CD14-positive monocyte (primary cell): ENCODE measurements around the gene ARNT2. TPM values are rescaled to one million over a fixed set of nuclear protein-coding genes. Genes with fewer than 3 reads are reported as not detected.

Experiments used
- DNase-seq, 3 donors: peaks; one replicate each; pipeline ENCODE4 v3.0.0-alpha.2; 2011 to 2022
- H2AFZ ChIP-seq: 2 replicates; pipeline ENCODE4 v1.6.0; 2012; ENCODE audit warnings: mild to moderate bottlenecking, low read depth, low read length, inconsistent platforms; ENCODE audit not compliant: insufficient read depth, poor library complexity, severe bottlenecking
- H3K27ac ChIP-seq, 2 donors: 1 replicate in 1 of 2; 2 replicates in 1 of 2; pipeline ENCODE4 v1.5.1; 2012 to 2013; ENCODE audit warnings: low read length in 2 of 2, control low read depth in 1 of 2, inconsistent platforms in 1 of 2, low read depth in 1 of 2, mild to moderate bottlenecking in 1 of 2
- H3K27me3 ChIP-seq, 2 donors: one replicate each; pipeline versions ENCODE4 v1.6.0 to v1.6.1; 2011 to 2013; ENCODE audit warnings: low read length in 2 of 2; ENCODE audit not compliant: control insufficient read depth in 2 of 2, insufficient read depth in 2 of 2
- H3K36me3 ChIP-seq, 2 donors: replicated peaks in 1 of 2; 1 replicate in 1 of 2; 2 replicates in 1 of 2; pipeline versions ENCODE4 v1.5.1 to v1.6.1; 2012 to 2013; ENCODE audit warnings: low read length in 2 of 2, control low read depth in 1 of 2, inconsistent platforms in 1 of 2, mild to moderate bottlenecking in 1 of 2; ENCODE audit not compliant: insufficient read depth in 2 of 2, control insufficient read depth in 1 of 2
- H3K4me1 ChIP-seq, 2 donors: 1 replicate in 1 of 2; 2 replicates in 1 of 2; pipeline versions ENCODE4 v1.5.1 to v1.6.1; 2012 to 2013; ENCODE audit warnings: low read length in 2 of 2, control low read depth in 1 of 2, inconsistent platforms in 1 of 2, mild to moderate bottlenecking in 1 of 2, moderate library complexity in 1 of 2; ENCODE audit not compliant: insufficient read depth in 2 of 2, control insufficient read depth in 1 of 2
- H3K4me2 ChIP-seq: replicated peaks from 2 replicates; pipeline ENCODE3; 2012; ENCODE audit warnings: low read length, moderate library complexity, mild to moderate bottlenecking; ENCODE audit not compliant: poor library complexity, severe bottlenecking; ENCODE audit errors: extremely low read depth
- H3K4me3 ChIP-seq, 3 experiments: fragments of 200-600 bp in 1 of 3; sonication (generic) in 1 of 3; replicated peaks in 1 of 3; 1 replicate in 2 of 3; 2 replicates in 1 of 3; pipeline ENCODE4 v1.5.1; 2011 to 2013; ENCODE audit warnings: low read length in 3 of 3, mild to moderate bottlenecking in 3 of 3, control low read depth in 2 of 3, low read depth in 2 of 3, inconsistent platforms in 1 of 3, moderate library complexity in 1 of 3
- H3K79me2 ChIP-seq: 2 replicates; pipeline ENCODE4 v1.6.0; 2012; ENCODE audit warnings: mild to moderate bottlenecking, control low read depth, inconsistent platforms, low read length, moderate library complexity; ENCODE audit not compliant: insufficient read depth
- H3K9ac ChIP-seq: 2 replicates; pipeline ENCODE4 v1.6.0; 2017; ENCODE audit warnings: low read length, mild to moderate bottlenecking; ENCODE audit not compliant: insufficient read depth, poor library complexity, severe bottlenecking
- H3K9me3 ChIP-seq, 2 donors: replicated peaks in 1 of 2; 1 replicate in 1 of 2; 2 replicates in 1 of 2; pipeline versions ENCODE4 v1.5.1 to v1.6.1; 2012 to 2013; ENCODE audit warnings: low read length in 2 of 2, control low read depth in 1 of 2; ENCODE audit not compliant: control insufficient read depth in 1 of 2, insufficient read depth in 1 of 2
- H4K20me1 ChIP-seq: 2 replicates; pipeline ENCODE4 v1.6.0; 2012; ENCODE audit warnings: mild to moderate bottlenecking, low read length, control low read depth, moderate library complexity; ENCODE audit not compliant: insufficient read depth
- H3K27ac Mint-ChIP-seq, 7 donors: one replicate each; pipeline ENCODE4 v1.8.0; 2020; ENCODE audit warnings: mild to moderate bottlenecking in 7 of 7, mixed read lengths in 7 of 7, moderate library complexity in 6 of 7, inconsistent platforms in 2 of 7
- H3K27me3 Mint-ChIP-seq, 3 donors: one replicate each; pipeline ENCODE4 v1.8.0; 2021 to 2022; ENCODE audit warnings: low read depth in 3 of 3, mild to moderate bottlenecking in 3 of 3, mixed read lengths in 3 of 3, moderate library complexity in 3 of 3, inconsistent platforms in 1 of 3
- H3K36me3 Mint-ChIP-seq, 2 donors: one replicate each; pipeline ENCODE4 v1.8.0; 2020; ENCODE audit warnings: mixed read lengths in 2 of 2, inconsistent platforms in 1 of 2, mild to moderate bottlenecking in 1 of 2
- H3K4me1 Mint-ChIP-seq: one replicate; pipeline ENCODE4 v1.8.0; 2020; ENCODE audit warnings: mild to moderate bottlenecking, mixed read lengths
- H3K4me3 Mint-ChIP-seq, 2 donors: one replicate each; pipeline ENCODE4 v1.8.0; 2020; ENCODE audit warnings: mild to moderate bottlenecking in 2 of 2, mixed read lengths in 2 of 2, moderate library complexity in 1 of 2
- H3K9me3 Mint-ChIP-seq, 7 donors: one replicate each; pipeline ENCODE4 v1.8.0; 2020 to 2022; ENCODE audit warnings: mixed read lengths in 7 of 7, mild to moderate bottlenecking in 6 of 7, moderate library complexity in 6 of 7, inconsistent platforms in 2 of 7
- CTCF ChIP-seq: fragments of 200-600 bp; IDR thresholded peaks from one replicate; pipeline ENCODE4 v1.8.0; 2022; ENCODE audit warnings: antibody characterized with exemption, mild to moderate bottlenecking
- WGBS: methylation state at CpG from one replicate; pipeline ENCODE4 v1.1.5; 2013; ENCODE audit warnings: missing lambda C conversion rate; ENCODE audit not compliant: insufficient coverage; 5-methylcytosine and 5-hydroxymethylcytosine counted together
- intact Hi-C, 2 donors: fragments of 100-400 bp; cut with micrococcal nuclease; formaldehyde crosslinking; loops; one replicate each; pipeline versions ENCODE4 v1.15.0 to v1.15.1; 2023
- polyA plus RNA-seq, 3 donors: library from polyadenylated mRNA; depleted of rRNA in 1 of 3; unstranded in 2 of 3; stranded (reverse) in 1 of 3; fragments of 300-500 nt in 2 of 3; fragments of >200 nt in 1 of 3; fragmentation: Illumina TruSeq in 2 of 3; gene quantifications; 1 replicate in 2 of 3; 2 replicates in 1 of 3; pipeline ENCODE4 v1.2.3, GENCODE V29; 2012 to 2021

ARNT2 gene
- polyA plus RNA-seq, 3 donors, result not detected

- no peaks in the 10 kb centered on the region for H3K27me3 ChIP-seq
- H3K9me3 ChIP-seq, result peaks cover 0 to 5% of the 10 kb centered on the region in 2 donors
- H3K9ac ChIP-seq, result no peak overlapping the region
- no peak overlapping the region for H3K4me3 ChIP-seq
- Mint-ChIP-seq H3K36me3 (no peaks in the 10 kb centered on the region), H3K27ac (no peak overlapping the region), H3K9me3 (peaks cover under 1 to 16% (median 7%) of the 10 kb centered on the region in 7 donors), H3K4me3 (no peak overlapping the region), H3K27me3 (peaks cover 3 to 15% (median 6%) of the 10 kb centered on the region in 3 donors), H3K4me1 (no peaks in the 10 kb centered on the region)
- no peaks in the 10 kb centered on the region for H3K4me1 ChIP-seq
- H2AFZ ChIP-seq, result no peak overlapping the region
- WGBS, result 96% methylated on average over 5 of the region's 6 CpGs
- no peak overlapping the region for H3K4me2 ChIP-seq
- TF ChIP-seq CTCF, result no peak
- no peaks in the 10 kb centered on the region for H4K20me1 ChIP-seq
- H3K36me3 ChIP-seq, result no peaks in the 10 kb centered on the region
- no peak overlapping the region for H3K27ac ChIP-seq
- H3K79me2 ChIP-seq, result no peaks in the 10 kb centered on the region
- no peak for DNase-seq
- intact Hi-C loops, result no loop called here
Observed at GRCh38 chr15:80480171-80480811, 76.1 kb downstream of the ARNT2 start.

GRCh38 chr15:80480909-80481308, 76.7 kb downstream of the ARNT2 start:
- no peaks in the 10 kb centered on the region for H3K4me1 Mint-ChIP-seq
- DNase-seq, result no peak
- Histone ChIP-seq H2AFZ (no peak overlapping the region), H3K79me2 (no peaks in the 10 kb centered on the region), H3K4me2 (no peak overlapping the region), H3K27ac (no peak overlapping the region), H3K27me3 (no peaks in the 10 kb centered on the region), H4K20me1 (no peaks in the 10 kb centered on the region), H3K36me3 (no peaks in the 10 kb centered on the region), H3K4me1 (no peaks in the 10 kb centered on the region), H3K9ac (no peak overlapping the region), H3K9me3 (peaks cover 0 to 5% of the 10 kb centered on the region in 2 donors), H3K4me3 (no peak overlapping the region)
- H3K36me3 Mint-ChIP-seq, result no peaks in the 10 kb centered on the region
- H3K27me3 Mint-ChIP-seq, result peaks cover 5 to 18% (median 6%) of the 10 kb centered on the region in 3 donors
- 100% methylated on average over 2 of the region's 4 CpGs for WGBS
- no peak overlapping the region for H3K4me3 Mint-ChIP-seq
- intact Hi-C loops, result no loop called here
- TF ChIP-seq CTCF, result no peak
- H3K9me3 Mint-ChIP-seq, result peaks cover 0 to 14% (median 4%) of the 10 kb centered on the region in 7 donors
- no peak overlapping the region for H3K27ac Mint-ChIP-seq
